ENCODE data around the gene LAMA1.

Gene LAMA1

GRCh38 chr18:7104649-7105048 lies 12.9 kb downstream of the LAMA1 start:
- no peak for DNase-seq

GRCh38 chr18:7102131-7102530 lies 15.5 kb downstream of the LAMA1 start:
- DNase-seq: no peak

- no peak for DNase-seq
Measured at GRCh38 chr18:7096838-7097237, 20.8 kb downstream of the LAMA1 start.

- no peak for DNase-seq
Measured at GRCh38 chr18:7094427-7094826, 23.2 kb downstream of the LAMA1 start.

- no peak for DNase-seq
Measured at GRCh38 chr18:7090771-7091170, 26.8 kb downstream of the LAMA1 start.

- no peak for DNase-seq
Measured at GRCh38 chr18:7089369-7089768, 28.2 kb downstream of the LAMA1 start.

GRCh38 chr18:7084080-7085065 lies 33.2 kb downstream of the LAMA1 start:
- DNase-seq: no peak

GRCh38 chr18:7082671-7083070 lies 34.9 kb downstream of the LAMA1 start:
- DNase-seq: no peak

- DNase-seq: no peak
Measured at GRCh38 chr18:7079231-7079630, 38.4 kb downstream of the LAMA1 start.

- no peak for DNase-seq
Measured at GRCh38 chr18:7072593-7072992, 45.0 kb downstream of the LAMA1 start.

GRCh38 chr18:7071600-7071999 lies 46.0 kb downstream of the LAMA1 start:
- DNase-seq: no peak

GRCh38 chr18:7070466-7070865 lies 47.1 kb downstream of the LAMA1 start:
- DNase-seq: no peak

GRCh38 chr18:7068871-7069590 lies 48.6 kb downstream of the LAMA1 start:
- DNase-seq: no peak

- DNase-seq: no peak
Measured at GRCh38 chr18:7066965-7067555, 50.5 kb downstream of the LAMA1 start.

- DNase-seq: no peak
Measured at GRCh38 chr18:7065736-7066135, 51.9 kb downstream of the LAMA1 start.

- no peak for DNase-seq
Measured at GRCh38 chr18:7064346-7064745, 53.3 kb downstream of the LAMA1 start.

GRCh38 chr18:7062811-7063210 lies 54.8 kb downstream of the LAMA1 start:
- no peak for DNase-seq

GRCh38 chr18:7062236-7062635 lies 55.4 kb downstream of the LAMA1 start:
- DNase-seq: no peak

- DNase-seq: no peak
Measured at GRCh38 chr18:7059276-7059675, 58.3 kb downstream of the LAMA1 start.

- DNase-seq: no peak
Measured at GRCh38 chr18:7056026-7056425, 61.6 kb downstream of the LAMA1 start.

GRCh38 chr18:7049951-7050350 lies 67.6 kb downstream of the LAMA1 start:
- DNase-seq: no peak

- no peak for DNase-seq
Measured at GRCh38 chr18:7048081-7048480, 69.5 kb downstream of the LAMA1 start.

- no peak for DNase-seq
Measured at GRCh38 chr18:7047336-7047735, 70.3 kb downstream of the LAMA1 start.

All from activated CD4-positive, alpha-beta T cell treated with anti-CD3 and anti-CD28 coated beads, Interleukin-2, amount 50 U/mL, for 4 hours (primary cell).